ENCODE results near the gene IVD.

IVD gene

GRCh38 chr15:40379374-40379773 is 26.2 kb upstream of the IVD start:
- no peak for DNase-seq

GRCh38 chr15:40379853-40380252 is 25.7 kb upstream of the IVD start:
- DNase-seq: no peak

GRCh38 chr15:40380636-40381035 is 25.0 kb upstream of the IVD start:
- no peak for DNase-seq

GRCh38 chr15:40381818-40382529 is 23.6 kb upstream of the IVD start:
- DNase-seq: no peak

GRCh38 chr15:40382580-40383456 is 22.8 kb upstream of the IVD start, which contains the start of gene KNSTRN:
Gene KNSTRN, plus strand, starts transcription at chr15:40382721. Its CDS starts 115 bp downstream, at chr15:40382836.
- peak; percentile 85 for DNase-seq

GRCh38 chr15:40386480-40386879 is 19.1 kb upstream of the IVD start:
- no peak for DNase-seq

- no peak for DNase-seq
Measured at GRCh38 chr15:40388941-40389823, 16.4 kb upstream of the IVD start.

- no peak for DNase-seq
Measured at GRCh38 chr15:40389824-40390595, 15.6 kb upstream of the IVD start.

GRCh38 chr15:40392986-40393948 is 12.3 kb upstream of the IVD start:
- no peak for DNase-seq

- DNase-seq: no peak
Measured at GRCh38 chr15:40397688-40398412, 7.7 kb upstream of the IVD start.

- DNase-seq: no peak
Measured at GRCh38 chr15:40398413-40398873, 7.2 kb upstream of the IVD start.

GRCh38 chr15:40399370-40399769 is 6.2 kb upstream of the IVD start:
- DNase-seq: no peak

- DNase-seq: no peak
Measured at GRCh38 chr15:40407330-40407990, 1.9 kb downstream of the IVD start.

GRCh38 chr15:40409366-40409765 is 3.8 kb downstream of the IVD start:
- DNase-seq: no peak

GRCh38 chr15:40410476-40410875 is 4.9 kb downstream of the IVD start:
- no peak for DNase-seq

- no peak for DNase-seq
Measured at GRCh38 chr15:40412095-40412759, 6.6 kb downstream of the IVD start.

- no peak for DNase-seq
Measured at GRCh38 chr15:40413036-40413435, 7.4 kb downstream of the IVD start.

- no peak for DNase-seq
Measured at GRCh38 chr15:40414816-40415215, 9.2 kb downstream of the IVD start.

GRCh38 chr15:40415226-40415625 is 9.6 kb downstream of the IVD start:
- no peak for DNase-seq
